ENCODE results near the gene YIF1B.

Gene YIF1B

GRCh38 chr19:38358071-38358470 lies 42.3 kb upstream of the YIF1B start:
- TF ChIP-seq, protein P1, sequence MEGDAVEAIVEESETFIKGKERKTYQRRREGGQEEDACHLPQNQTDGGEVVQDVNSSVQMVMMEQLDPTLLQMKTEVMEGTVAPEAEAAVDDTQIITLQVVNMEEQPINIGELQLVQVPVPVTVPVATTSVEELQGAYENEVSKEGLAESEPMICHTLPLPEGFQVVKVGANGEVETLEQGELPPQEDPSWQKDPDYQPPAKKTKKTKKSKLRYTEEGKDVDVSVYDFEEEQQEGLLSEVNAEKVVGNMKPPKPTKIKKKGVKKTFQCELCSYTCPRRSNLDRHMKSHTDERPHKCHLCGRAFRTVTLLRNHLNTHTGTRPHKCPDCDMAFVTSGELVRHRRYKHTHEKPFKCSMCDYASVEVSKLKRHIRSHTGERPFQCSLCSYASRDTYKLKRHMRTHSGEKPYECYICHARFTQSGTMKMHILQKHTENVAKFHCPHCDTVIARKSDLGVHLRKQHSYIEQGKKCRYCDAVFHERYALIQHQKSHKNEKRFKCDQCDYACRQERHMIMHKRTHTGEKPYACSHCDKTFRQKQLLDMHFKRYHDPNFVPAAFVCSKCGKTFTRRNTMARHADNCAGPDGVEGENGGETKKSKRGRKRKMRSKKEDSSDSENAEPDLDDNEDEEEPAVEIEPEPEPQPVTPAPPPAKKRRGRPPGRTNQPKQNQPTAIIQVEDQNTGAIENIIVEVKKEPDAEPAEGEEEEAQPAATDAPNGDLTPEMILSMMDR (IDR thresholded peaks at IDR 0.05), result no peak

- TF ChIP-seq, protein P1 (IDR thresholded peaks at IDR 0.05), result no peak
These were observed 40.3 kb upstream of the YIF1B start for GRCh38 chr19:38355728-38356725.

DNA sequence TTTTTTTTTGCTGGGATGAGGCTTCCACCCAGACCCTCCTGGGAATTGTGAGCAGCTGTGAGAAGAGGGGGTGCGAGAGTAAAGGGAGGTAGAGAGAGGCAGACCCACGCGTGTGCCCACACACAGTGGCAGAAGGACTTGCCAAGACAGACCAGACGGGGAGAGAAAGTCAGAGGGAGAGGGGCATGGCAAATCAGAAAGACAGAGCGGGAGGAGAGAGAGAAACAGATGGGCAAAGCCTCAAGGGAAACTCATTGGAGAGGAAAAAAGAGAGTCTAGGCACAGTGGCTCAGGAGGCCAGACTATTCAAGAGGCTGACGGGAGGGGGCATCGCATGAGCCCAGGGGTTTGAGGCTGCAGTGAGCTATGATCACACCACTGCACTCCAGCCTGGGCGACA lies 36.9 kb upstream of the YIF1B start:
- TF ChIP-seq, protein P1 (IDR thresholded peaks at IDR 0.05), result no peak

GRCh38 chr19:38351865-38352395 lies 36.2 kb upstream of the YIF1B start:
- TF ChIP-seq, protein P1 (IDR thresholded peaks at IDR 0.05), result no peak

GRCh38 chr19:38350883-38351282 lies 35.1 kb upstream of the YIF1B start:
- TF ChIP-seq, protein P1 (IDR thresholded peaks at IDR 0.05), result no peak

DNA sequence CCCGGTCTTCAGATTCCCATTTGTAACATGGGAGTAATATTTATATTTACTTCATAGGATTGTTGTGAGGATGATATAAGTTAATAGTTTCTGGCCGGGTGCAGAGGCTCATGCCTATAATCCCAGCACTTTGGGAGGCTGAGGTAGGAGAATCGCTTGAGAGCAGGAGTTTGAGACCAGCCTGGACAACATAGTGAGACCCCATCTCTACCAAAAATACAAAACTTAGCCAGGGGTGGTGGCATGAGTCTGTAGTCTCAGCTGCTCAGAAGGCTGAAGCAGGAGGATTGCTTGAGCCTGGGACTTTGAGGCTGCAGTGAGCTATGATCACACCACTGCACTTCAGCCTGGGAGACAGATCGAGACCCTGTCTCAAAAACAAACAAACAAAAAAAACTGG lies 31.1 kb upstream of the YIF1B start:
- TF ChIP-seq, protein P1 (IDR thresholded peaks at IDR 0.05), result no peak

GRCh38 chr19:38340927-38341326 lies 25.2 kb upstream of the YIF1B start:
- TF ChIP-seq, protein P1 (IDR thresholded peaks at IDR 0.05), result no peak
